Endodermal cell (in vitro differentiated cells): ENCODE measurements around the gene JTB. TPM values are rescaled to one million over a fixed set of nuclear protein-coding genes. Genes with fewer than 3 reads are reported as not detected.

ENCODE experiments used
- DNase-seq: peaks from one replicate; pipeline ENCODE4 v3.0.0-alpha.2; 2017
- H3K27ac ChIP-seq: 2 replicates; pipeline ENCODE4 v1.5.1; 2013; ENCODE audit warnings: mild to moderate bottlenecking, low read depth, low read length, moderate library complexity
- H3K27me3 ChIP-seq: 2 replicates; pipeline ENCODE4 v1.6.1; 2013; ENCODE audit warnings: mild to moderate bottlenecking, low read length, moderate library complexity; ENCODE audit not compliant: insufficient read depth, control insufficient read depth, poor library complexity, severe bottlenecking
- H3K36me3 ChIP-seq: 2 replicates; pipeline ENCODE4 v1.7.0; 2013; ENCODE audit warnings: mild to moderate bottlenecking, low read length, moderate library complexity; ENCODE audit not compliant: control insufficient read depth, insufficient read depth
- H3K4me1 ChIP-seq: one replicate; pipeline ENCODE4 v1.7.0; 2013; ENCODE audit warnings: low read length; ENCODE audit not compliant: control insufficient read depth, insufficient read depth
- H3K4me3 ChIP-seq: 2 replicates; pipeline ENCODE4 v1.5.1; 2013; ENCODE audit warnings: mild to moderate bottlenecking, low read length, moderate library complexity
- H3K9ac ChIP-seq: 2 replicates; pipeline ENCODE4 v1.6.1; 2013; ENCODE audit warnings: mild to moderate bottlenecking, low read length, moderate library complexity; ENCODE audit not compliant: poor library complexity, severe bottlenecking; ENCODE audit errors: extremely low read depth
- H3K9me3 ChIP-seq: 2 replicates; pipeline ENCODE4 v1.6.1; 2013; ENCODE audit warnings: mild to moderate bottlenecking, low read length, moderate library complexity; ENCODE audit not compliant: control insufficient read depth
- H3K27ac Mint-ChIP-seq: 2 replicates; pipeline ENCODE4 v1.8.0; 2020; ENCODE audit warnings: mixed read lengths
- H3K27me3 Mint-ChIP-seq: 2 replicates; pipeline ENCODE4 v1.8.0; 2021; ENCODE audit warnings: mild to moderate bottlenecking, mixed read lengths; ENCODE audit not compliant: insufficient read depth
- H3K36me3 Mint-ChIP-seq: 2 replicates; pipeline ENCODE4 v1.8.0; 2020; ENCODE audit warnings: low read depth, mixed read lengths
- H3K4me1 Mint-ChIP-seq: 2 replicates; pipeline ENCODE4 v1.8.0; 2020; ENCODE audit warnings: mixed read lengths
- H3K4me3 Mint-ChIP-seq: 2 replicates; pipeline ENCODE4 v1.8.0; 2020; ENCODE audit warnings: mild to moderate bottlenecking, moderate library complexity, mixed read lengths
- H3K9me3 Mint-ChIP-seq: 2 replicates; pipeline ENCODE4 v1.8.0; 2020; ENCODE audit warnings: mild to moderate bottlenecking, mixed read lengths
- CTCF ChIP-seq: fragments of 200-600 bp; sonication (generic); conservative IDR thresholded peaks from 2 replicates; pipeline ENCODE4 v1.5.0; 2021; ENCODE audit warnings: antibody characterized with exemption, mild to moderate bottlenecking
- WGBS, 2 experiments: methylation state at CpG; one replicate each; pipeline versions ENCODE4 v1.1.5 to v1.1.7; 2013; ENCODE audit warnings: missing lambda C conversion rate in 2 of 2, mixed read lengths in 1 of 2; ENCODE audit not compliant: insufficient coverage in 1 of 2, insufficient read length in 1 of 2; 5-methylcytosine and 5-hydroxymethylcytosine counted together
- microRNA-seq: library from miRNA; unstranded; fragments of <30 nt; microRNA quantifications from one replicate; pipeline ENCODE4 v1.2.0, GENCODE V29; 2020; ENCODE audit warnings: borderline microRNAs expressed
- total RNA-seq, 2 donors: library from RNA; stranded (reverse); fragmentation: NEBNext Ultra II Directional in 1 of 2; extraction: Animal tissue kit (Norgen Biotek cat#: 25700) in 1 of 2; gene quantifications; 2 replicates in 1 of 2; 3 replicates in 1 of 2; pipeline ENCODE4 v1.2.1, GENCODE V29; 2021

JTB gene
- total RNA-seq, 2 donors from 2014 or later: 63.6 to 72.8 TPM

DNA sequence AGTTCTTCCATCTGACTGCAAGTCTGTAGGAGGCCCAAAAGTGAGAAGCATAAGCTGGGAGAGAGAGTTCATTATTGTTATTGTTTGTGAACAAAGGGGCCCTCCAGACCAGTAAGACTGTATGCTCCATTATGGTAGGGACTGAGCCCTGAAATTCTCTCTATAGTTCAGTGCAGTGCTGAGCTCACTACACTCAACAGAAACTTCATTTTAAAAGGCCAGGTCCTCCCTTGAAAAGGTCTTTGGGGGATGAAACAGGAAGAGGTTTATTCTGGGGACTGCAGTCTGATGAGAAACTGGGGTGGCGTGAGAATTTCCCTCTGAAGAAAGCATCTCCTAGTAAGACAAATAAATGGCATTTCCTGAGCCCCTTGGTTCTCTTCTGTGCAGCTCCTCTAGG is 49.2 kb downstream of the JTB start:
- no peak overlapping the region for H3K27ac Mint-ChIP-seq
- H3K4me3 Mint-ChIP-seq: no peak overlapping the region
- 90% methylated on average over 1 of the region's 1 CpG; no CpG with 5 or more reads in 1 of the 2 experiments for whole genome bisulfite sequencing, 2 experiments
- no peak for DNase-seq
- Histone ChIP-seq H3K9me3 (no peaks in the 10 kb centered on the region), H3K4me3 (no peak overlapping the region), H3K4me1 (no peaks in the 10 kb centered on the region), H3K27ac (peak overlapping the region; percentile 44), H3K36me3 (peaks cover 18% of the 10 kb centered on the region), H3K9ac (no peak overlapping the region), H3K27me3 (no peaks in the 10 kb centered on the region)
- peaks cover 22% of the 10 kb centered on the region for H3K36me3 Mint-ChIP-seq
- H3K4me1 Mint-ChIP-seq: peaks cover 2% of the 10 kb centered on the region
- no peak for TF ChIP-seq CTCF
- no peaks in the 10 kb centered on the region for H3K27me3 Mint-ChIP-seq
- H3K9me3 Mint-ChIP-seq: no peaks in the 10 kb centered on the region

GRCh38 chr1:153926405-153926804 is 51.1 kb downstream of the JTB start:
- Mint-ChIP-seq H3K27me3 (no peaks in the 10 kb centered on the region), H3K4me1 (peaks cover 5% of the 10 kb centered on the region), H3K27ac (no peak overlapping the region), H3K9me3 (no peaks in the 10 kb centered on the region), H3K4me3 (no peak overlapping the region), H3K36me3 (peaks cover 14% of the 10 kb centered on the region)
- DNase-seq: no peak
- WGBS, 2 experiments: 89% methylated on average over 4 of the region's 4 CpGs
- Histone ChIP-seq H3K27me3 (no peaks in the 10 kb centered on the region), H3K27ac (no peak overlapping the region), H3K4me3 (no peak overlapping the region), H3K9ac (no peak overlapping the region), H3K9me3 (no peaks in the 10 kb centered on the region), H3K36me3 (peaks cover 4% of the 10 kb centered on the region), H3K4me1 (no peaks in the 10 kb centered on the region)
- TF ChIP-seq CTCF: no peak

Small RNA genes within 50 kb of the gene (microRNA-seq; reads per million reads assigned to microRNA genes)
- gene MIR6737: 0.44 reads per million

Other genes with a start within 250 kb of the JTB start
- 100 to 1,000 TPM in 1 of 2 donors, 10 to 100 TPM in 1; 94.4 to 117 TPM for gene INTS3, start 249.6 kb downstream of the JTB start, total RNA-seq
- 10 to 100 TPM; 60.6 to 64.5 TPM for gene SLC27A3, start 202.3 kb downstream of the JTB start, total RNA-seq
- 10 to 100 TPM; 45.2 to 51.2 TPM for gene GATAD2B, start 54.7 kb downstream of the JTB start, total RNA-seq
- gene DENND4B, start 31.0 kb downstream of the JTB start, total RNA-seq: 100 to 1,000 TPM in 1 of 2 donors, 10 to 100 TPM in 1; 89.5 to 115 TPM
- gene CRTC2, start 19.1 kb downstream of the JTB start, total RNA-seq: 10 to 100 TPM; 35.5 to 40.9 TPM
- 100 to 1,000 TPM; 129 to 154 TPM for gene SLC39A1, start 14.1 kb downstream of the JTB start, total RNA-seq
- 10 to 100 TPM; 15.6 to 23.9 TPM for gene CREB3L4, start 9.8 kb downstream of the JTB start, total RNA-seq
- gene RAB13, start 8.7 kb upstream of the JTB start, total RNA-seq: 10 to 100 TPM; 80.3 to 97.1 TPM
- 1,000 to 10,000 TPM; 1,800 to 2,084 TPM for gene RPS27, start 13.1 kb upstream of the JTB start, total RNA-seq
- gene NUP210L, start 177.4 kb upstream of the JTB start, total RNA-seq: under 1 TPM; 0.07 to 0.11 TPM
- gene TPM3, start 214.4 kb upstream of the JTB start, total RNA-seq: 100 to 1,000 TPM; 597 to 679 TPM
- not detected for gene CFAP141, start 228.7 kb upstream of the JTB start, total RNA-seq
- 100 to 1,000 TPM; 198 to 224 TPM for gene UBAP2L, start 243.3 kb upstream of the JTB start, total RNA-seq